DND-41 (cell line): ENCODE results near the gene NUCB2.

ENCODE experiments used
- ATAC-seq: fragments of 200-7000 bp; cut with Tn5 transposase; 3 replicates; pipeline ENCODE4 v1.9.1; 2021; ENCODE audit warnings: low read depth; ENCODE audit not compliant: insufficient read depth
- DNase-seq: peaks from one replicate; pipeline ENCODE4 v3.0.0-alpha.2; 2020
- H2AFZ ChIP-seq: 2 replicates; pipeline ENCODE4 v1.6.0; 2012; ENCODE audit warnings: low read depth, low read length
- H3K27ac ChIP-seq: 2 replicates; pipeline ENCODE4 v1.5.1; 2012; ENCODE audit warnings: low read length, inconsistent platforms
- H3K27me3 ChIP-seq: fragments of 200-600 bp; sonication (generic); 2 replicates; pipeline ENCODE4 v1.6.0; 2012; ENCODE audit warnings: low read length, mild to moderate bottlenecking, inconsistent platforms; ENCODE audit not compliant: insufficient read depth, poor library complexity
- H3K36me3 ChIP-seq: 2 replicates; pipeline ENCODE4 v1.5.1; 2012; ENCODE audit warnings: low read length, inconsistent platforms; ENCODE audit not compliant: insufficient read depth
- H3K4me1 ChIP-seq: 2 replicates; pipeline ENCODE4 v1.5.1; 2012; ENCODE audit warnings: mild to moderate bottlenecking, low read length; ENCODE audit not compliant: insufficient read depth
- H3K4me2 ChIP-seq: 2 replicates; pipeline ENCODE4 v1.6.0; 2012; ENCODE audit warnings: mild to moderate bottlenecking, moderate library complexity, low read length, inconsistent platforms; ENCODE audit not compliant: insufficient read depth
- H3K4me3 ChIP-seq, 2 experiments: fragments of 200-600 bp in 1 of 2; shearing (Covaris generic) in 1 of 2; 2 replicates each; pipeline ENCODE4 v1.5.1; 2012 to 2016; ENCODE audit warnings: inconsistent platforms in 2 of 2, low read length in 2 of 2, mild to moderate bottlenecking in 2 of 2, low read depth in 1 of 2, moderate library complexity in 1 of 2
- H3K79me2 ChIP-seq: 2 replicates; pipeline ENCODE4 v1.6.0; 2012; ENCODE audit warnings: low read length, inconsistent platforms; ENCODE audit not compliant: insufficient read depth
- H3K9ac ChIP-seq: 2 replicates; pipeline ENCODE4 v1.6.0; 2012; ENCODE audit warnings: low read depth, mild to moderate bottlenecking, inconsistent platforms, low read length, moderate library complexity
- H3K9me3 ChIP-seq: 2 replicates; pipeline ENCODE4 v1.5.1; 2012; ENCODE audit warnings: low read length, moderate library complexity, mild to moderate bottlenecking, inconsistent platforms; ENCODE audit not compliant: insufficient read depth, severe bottlenecking
- H4K20me1 ChIP-seq: 2 replicates; pipeline ENCODE4 v1.6.0; 2012; ENCODE audit warnings: low read length; ENCODE audit not compliant: insufficient read depth
- CTCF ChIP-seq: IDR thresholded peaks from 2 replicates; pipeline ENCODE4 v1.5.1; 2012; ENCODE audit warnings: borderline replicate concordance, low read length, moderate library complexity, mild to moderate bottlenecking; ENCODE audit not compliant: poor library complexity, severe bottlenecking; ENCODE audit errors: extremely low read depth
- EZH2 ChIP-seq: IDR thresholded peaks from 3 replicates; pipeline ENCODE4 v1.6.1; 2012; ENCODE audit warnings: borderline replicate concordance, low read depth, mild to moderate bottlenecking, moderate library complexity, low read length, inconsistent platforms; ENCODE audit not compliant: severe bottlenecking

Gene NUCB2

GRCh38 chr11:17291710-17292109 lies 15.2 kb downstream of the NUCB2 start:
- Histone ChIP-seq H3K27me3 (no peaks in the 10 kb centered on the region), H3K4me1 (peaks cover 30% of the 10 kb centered on the region), H3K27ac (no peak overlapping the region), H2AFZ (no peak overlapping the region), H3K4me2 (no peak overlapping the region), H3K4me3 (no peak overlapping the region), H3K9ac (no peak overlapping the region), H3K36me3 (peaks cover 96% of the 10 kb centered on the region), H3K9me3 (no peaks in the 10 kb centered on the region), H4K20me1 (peaks cover 55% of the 10 kb centered on the region), H3K79me2 (peaks cover 99% of the 10 kb centered on the region)
- TF ChIP-seq CTCF, result no peak
- no peak for TF ChIP-seq EZH2
- ATAC-seq (no peak), DNase-seq (no peak)

GRCh38 chr11:17293311-17293710 lies 16.8 kb downstream of the NUCB2 start:
- DNase-seq (no peak), ATAC-seq (no peak)
- no peaks in the 10 kb centered on the region for H3K9me3 ChIP-seq
- H3K27me3 ChIP-seq, result no peaks in the 10 kb centered on the region
- no peak for TF ChIP-seq CTCF
- no peak for TF ChIP-seq EZH2
- H3K4me3 ChIP-seq, result no peak overlapping the region
- H3K4me1 ChIP-seq, result peaks cover 18% of the 10 kb centered on the region
- H3K4me2 ChIP-seq, result no peak overlapping the region
- H3K36me3 ChIP-seq, result peaks cover 93% of the 10 kb centered on the region
- no peak overlapping the region for H3K27ac ChIP-seq
- no peak overlapping the region for H3K9ac ChIP-seq
- peaks cover 95% of the 10 kb centered on the region for H3K79me2 ChIP-seq
- H4K20me1 ChIP-seq, result peaks cover 50% of the 10 kb centered on the region
- H2AFZ ChIP-seq, result no peak overlapping the region

- Histone ChIP-seq H3K4me2 (no peak overlapping the region), H3K36me3 (peaks cover 94% of the 10 kb centered on the region), H3K9ac (no peak overlapping the region), H3K79me2 (peaks cover 95% of the 10 kb centered on the region), H3K9me3 (no peaks in the 10 kb centered on the region), H3K4me1 (peaks cover 17% of the 10 kb centered on the region), H3K27me3 (no peaks in the 10 kb centered on the region), H4K20me1 (peaks cover 51% of the 10 kb centered on the region), H2AFZ (no peak overlapping the region), H3K4me3 (no peak overlapping the region), H3K27ac (no peak overlapping the region)
- no peak for DNase-seq
- no peak for TF ChIP-seq CTCF
- TF ChIP-seq EZH2, result no peak
- no peak for ATAC-seq
These were observed 17.5 kb downstream of the NUCB2 start for GRCh38 chr11:17294033-17294432.

GRCh38 chr11:17296852-17297559 lies 20.5 kb downstream of the NUCB2 start:
- no peak for DNase-seq
- no peak for ATAC-seq
- H3K27ac ChIP-seq, result no peak overlapping the region

More at GRCh38 chr11:17296852-17297559, 20.5 kb downstream of the NUCB2 start:
- no peak overlapping the region for H3K4me3 ChIP-seq
- H3K36me3 ChIP-seq, result peaks cover 92% of the 10 kb centered on the region
- peaks cover 3% of the 10 kb centered on the region; the same call in 1 of the 2 replicates for H3K4me1 ChIP-seq
- TF ChIP-seq EZH2 (no peak), CTCF (no peak)
- H4K20me1 ChIP-seq, result peaks cover 36% of the 10 kb centered on the region
- no peaks in the 10 kb centered on the region for H3K9me3 ChIP-seq
- no peak overlapping the region for H3K9ac ChIP-seq
- H3K27me3 ChIP-seq, result no peaks in the 10 kb centered on the region
- no peak overlapping the region for H3K4me2 ChIP-seq
- peaks cover 85% of the 10 kb centered on the region for H3K79me2 ChIP-seq
- H2AFZ ChIP-seq, result no peak overlapping the region
